ENCODE data around the gene LMOD1. TPM values are rescaled to one million over a fixed set of nuclear protein-coding genes. Genes with fewer than 3 reads are reported as not detected.

LMOD1 gene
- polyA plus RNA-seq, 1 of the 3 experiments (the other 2 are of a cell fraction), result 2.7 TPM

DNA sequence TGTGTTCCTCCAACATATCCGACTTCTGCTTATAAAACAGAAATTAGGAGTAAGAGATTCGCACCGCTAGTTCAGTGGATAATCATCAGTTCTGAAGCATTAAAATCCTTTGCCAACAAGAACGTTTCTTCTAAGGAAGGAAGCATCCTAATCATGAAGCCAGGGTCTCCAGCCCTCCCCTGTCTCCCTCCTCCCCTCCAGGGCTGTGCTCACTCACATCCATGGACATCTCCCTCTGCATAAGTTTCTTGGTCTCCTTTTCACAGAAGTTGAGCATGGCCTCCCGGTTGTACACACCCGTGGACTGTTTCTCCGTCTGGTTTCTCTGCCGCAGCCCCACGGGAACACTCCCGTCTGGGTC, 505 bp downstream of the LMOD1 start (continued):
- no peak for TF ChIP-seq CHD2 (IDR thresholded peaks at IDR 0.05; ENCODE audit: low read length, partially characterized antibody)
- TF ChIP-seq, protein P1, sequence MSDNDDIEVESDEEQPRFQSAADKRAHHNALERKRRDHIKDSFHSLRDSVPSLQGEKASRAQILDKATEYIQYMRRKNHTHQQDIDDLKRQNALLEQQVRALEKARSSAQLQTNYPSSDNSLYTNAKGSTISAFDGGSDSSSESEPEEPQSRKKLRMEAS (IDR thresholded peaks at IDR 0.05; ENCODE audit: low read depth), result no peak
- TF ChIP-seq, protein P2, sequence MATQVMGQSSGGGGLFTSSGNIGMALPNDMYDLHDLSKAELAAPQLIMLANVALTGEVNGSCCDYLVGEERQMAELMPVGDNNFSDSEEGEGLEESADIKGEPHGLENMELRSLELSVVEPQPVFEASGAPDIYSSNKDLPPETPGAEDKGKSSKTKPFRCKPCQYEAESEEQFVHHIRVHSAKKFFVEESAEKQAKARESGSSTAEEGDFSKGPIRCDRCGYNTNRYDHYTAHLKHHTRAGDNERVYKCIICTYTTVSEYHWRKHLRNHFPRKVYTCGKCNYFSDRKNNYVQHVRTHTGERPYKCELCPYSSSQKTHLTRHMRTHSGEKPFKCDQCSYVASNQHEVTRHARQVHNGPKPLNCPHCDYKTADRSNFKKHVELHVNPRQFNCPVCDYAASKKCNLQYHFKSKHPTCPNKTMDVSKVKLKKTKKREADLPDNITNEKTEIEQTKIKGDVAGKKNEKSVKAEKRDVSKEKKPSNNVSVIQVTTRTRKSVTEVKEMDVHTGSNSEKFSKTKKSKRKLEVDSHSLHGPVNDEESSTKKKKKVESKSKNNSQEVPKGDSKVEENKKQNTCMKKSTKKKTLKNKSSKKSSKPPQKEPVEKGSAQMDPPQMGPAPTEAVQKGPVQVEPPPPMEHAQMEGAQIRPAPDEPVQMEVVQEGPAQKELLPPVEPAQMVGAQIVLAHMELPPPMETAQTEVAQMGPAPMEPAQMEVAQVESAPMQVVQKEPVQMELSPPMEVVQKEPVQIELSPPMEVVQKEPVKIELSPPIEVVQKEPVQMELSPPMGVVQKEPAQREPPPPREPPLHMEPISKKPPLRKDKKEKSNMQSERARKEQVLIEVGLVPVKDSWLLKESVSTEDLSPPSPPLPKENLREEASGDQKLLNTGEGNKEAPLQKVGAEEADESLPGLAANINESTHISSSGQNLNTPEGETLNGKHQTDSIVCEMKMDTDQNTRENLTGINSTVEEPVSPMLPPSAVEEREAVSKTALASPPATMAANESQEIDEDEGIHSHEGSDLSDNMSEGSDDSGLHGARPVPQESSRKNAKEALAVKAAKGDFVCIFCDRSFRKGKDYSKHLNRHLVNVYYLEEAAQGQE (IDR thresholded peaks at IDR 0.05; ENCODE audit: low read depth, low read length), result no peak

DNA sequence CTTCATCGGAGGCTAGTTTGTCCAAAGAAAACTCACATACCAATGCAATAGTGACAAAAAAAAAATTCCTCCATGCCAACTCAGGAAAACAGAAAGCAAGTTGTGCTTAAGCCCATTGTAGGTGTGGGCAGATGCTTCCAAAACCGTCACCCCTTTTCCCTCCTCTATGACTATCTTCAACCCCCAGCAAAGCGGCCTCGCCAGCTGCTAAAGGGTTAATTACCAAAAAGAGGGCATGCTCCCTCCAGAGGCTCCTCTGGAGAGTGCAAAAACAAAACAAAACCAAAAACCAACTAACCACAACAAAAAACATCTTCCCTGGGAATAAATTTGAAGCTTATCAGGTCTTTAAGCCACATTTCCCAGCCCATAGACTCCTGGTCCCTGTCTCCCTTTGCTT, 1.2 kb downstream of the LMOD1 start:
- 69% methylated on average over 4 of the region's 4 CpGs for WGBS (ENCODE audit: low lambda C conversion rate)
- Histone ChIP-seq H3K4me1 (ENCODE audit: control insufficient read depth in 1 of 2, insufficient read depth in 2 of 2, low read depth in 1 of 2, low read length in 1 of 2) (peaks cover 0 to 17% of the 10 kb centered on the region in 2 experiments; a peak in 2 of 4 replicates), H3K27ac (ENCODE audit: low read depth in 2 of 2, low read length in 1 of 2) (no peak overlapping the region), H4K20me1 (ENCODE audit: insufficient read depth) (no peaks in the 10 kb centered on the region), H3K27me3 (ENCODE audit: insufficient read depth) (no peaks in the 10 kb centered on the region), H3K79me2 (ENCODE audit: insufficient read depth) (no peaks in the 10 kb centered on the region), H3K36me3 (replicated peaks in 1 of 2; ENCODE audit: control insufficient read depth in 1 of 2, insufficient read depth in 2 of 2, low read length in 1 of 2) (no peaks in the 10 kb centered on the region), H2AFZ (ENCODE audit: low read depth) (no peak overlapping the region; the same call in 1 of the 2 replicates), H3K9me2 (no peaks in the 10 kb centered on the region), H3K4me3 (ENCODE audit: low read depth in 2 of 2, low read length in 1 of 2) (peak overlapping the region; percentile 52 to 72; a peak in 2 of 4 replicates), H3K4me2 (peak overlapping the region; percentile 93), H3K9me3 (no peaks in the 10 kb centered on the region), H3F3A (replicated peaks; ENCODE audit: insufficient read depth) (peaks cover 4% of the 10 kb centered on the region), H3K9ac (no peak overlapping the region)
- no peak for DNase-seq
- ChIA-PET POLR2A (no interaction called here), CTCF (interaction anchor here (1.0 to 3.6 kb wide), 8 partner anchors 14 to 116 kb away, joined by 3 to 32 read pairs (median 6); partner anchors contain the start of gene IPO9)
- TF ChIP-seq TAF1 (IDR thresholded peaks at IDR 0.05; ENCODE audit: borderline replicate concordance, low read depth, low read length) (no peak), NRF1 (IDR thresholded peaks at IDR 0.05; ENCODE audit: low read depth, low read length) (no peak), EP300 (IDR thresholded peaks at IDR 0.05; ENCODE audit: borderline replicate concordance in 1 of 2, low read depth in 1 of 2, low read length in 1 of 2) (no peak), RAD21 (IDR thresholded peaks at IDR 0.05; ENCODE audit: low read length) (no peak), EZH2phosphoT487 (IDR thresholded peaks at IDR 0.05; ENCODE audit: borderline replicate concordance, low read depth) (no peak), YY1 (IDR thresholded peaks at IDR 0.05; ENCODE audit: low read depth) (no peak)
- TF ChIP-seq, protein P3, sequence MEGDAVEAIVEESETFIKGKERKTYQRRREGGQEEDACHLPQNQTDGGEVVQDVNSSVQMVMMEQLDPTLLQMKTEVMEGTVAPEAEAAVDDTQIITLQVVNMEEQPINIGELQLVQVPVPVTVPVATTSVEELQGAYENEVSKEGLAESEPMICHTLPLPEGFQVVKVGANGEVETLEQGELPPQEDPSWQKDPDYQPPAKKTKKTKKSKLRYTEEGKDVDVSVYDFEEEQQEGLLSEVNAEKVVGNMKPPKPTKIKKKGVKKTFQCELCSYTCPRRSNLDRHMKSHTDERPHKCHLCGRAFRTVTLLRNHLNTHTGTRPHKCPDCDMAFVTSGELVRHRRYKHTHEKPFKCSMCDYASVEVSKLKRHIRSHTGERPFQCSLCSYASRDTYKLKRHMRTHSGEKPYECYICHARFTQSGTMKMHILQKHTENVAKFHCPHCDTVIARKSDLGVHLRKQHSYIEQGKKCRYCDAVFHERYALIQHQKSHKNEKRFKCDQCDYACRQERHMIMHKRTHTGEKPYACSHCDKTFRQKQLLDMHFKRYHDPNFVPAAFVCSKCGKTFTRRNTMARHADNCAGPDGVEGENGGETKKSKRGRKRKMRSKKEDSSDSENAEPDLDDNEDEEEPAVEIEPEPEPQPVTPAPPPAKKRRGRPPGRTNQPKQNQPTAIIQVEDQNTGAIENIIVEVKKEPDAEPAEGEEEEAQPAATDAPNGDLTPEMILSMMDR (IDR thresholded peaks at IDR 0.05), result peak; percentile 59
- TF ChIP-seq, protein P4, sequence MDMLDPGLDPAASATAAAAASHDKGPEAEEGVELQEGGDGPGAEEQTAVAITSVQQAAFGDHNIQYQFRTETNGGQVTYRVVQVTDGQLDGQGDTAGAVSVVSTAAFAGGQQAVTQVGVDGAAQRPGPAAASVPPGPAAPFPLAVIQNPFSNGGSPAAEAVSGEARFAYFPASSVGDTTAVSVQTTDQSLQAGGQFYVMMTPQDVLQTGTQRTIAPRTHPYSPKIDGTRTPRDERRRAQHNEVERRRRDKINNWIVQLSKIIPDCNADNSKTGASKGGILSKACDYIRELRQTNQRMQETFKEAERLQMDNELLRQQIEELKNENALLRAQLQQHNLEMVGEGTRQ (IDR thresholded peaks at IDR 0.05; ENCODE audit: borderline replicate concordance, low read depth, low read length), result no peak
